ENCODE data around the gene OCIAD2. TPM values are rescaled to one million over a fixed set of nuclear protein-coding genes. Genes with fewer than 3 reads are reported as not detected.
A peak's percentile ranks its signal among the peaks of the same experiment; 100 is the strongest.

Gene OCIAD2, protein sequence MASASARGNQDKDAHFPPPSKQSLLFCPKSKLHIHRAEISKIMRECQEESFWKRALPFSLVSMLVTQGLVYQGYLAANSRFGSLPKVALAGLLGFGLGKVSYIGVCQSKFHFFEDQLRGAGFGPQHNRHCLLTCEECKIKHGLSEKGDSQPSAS
- total RNA-seq = 10.4 TPM

DNA sequence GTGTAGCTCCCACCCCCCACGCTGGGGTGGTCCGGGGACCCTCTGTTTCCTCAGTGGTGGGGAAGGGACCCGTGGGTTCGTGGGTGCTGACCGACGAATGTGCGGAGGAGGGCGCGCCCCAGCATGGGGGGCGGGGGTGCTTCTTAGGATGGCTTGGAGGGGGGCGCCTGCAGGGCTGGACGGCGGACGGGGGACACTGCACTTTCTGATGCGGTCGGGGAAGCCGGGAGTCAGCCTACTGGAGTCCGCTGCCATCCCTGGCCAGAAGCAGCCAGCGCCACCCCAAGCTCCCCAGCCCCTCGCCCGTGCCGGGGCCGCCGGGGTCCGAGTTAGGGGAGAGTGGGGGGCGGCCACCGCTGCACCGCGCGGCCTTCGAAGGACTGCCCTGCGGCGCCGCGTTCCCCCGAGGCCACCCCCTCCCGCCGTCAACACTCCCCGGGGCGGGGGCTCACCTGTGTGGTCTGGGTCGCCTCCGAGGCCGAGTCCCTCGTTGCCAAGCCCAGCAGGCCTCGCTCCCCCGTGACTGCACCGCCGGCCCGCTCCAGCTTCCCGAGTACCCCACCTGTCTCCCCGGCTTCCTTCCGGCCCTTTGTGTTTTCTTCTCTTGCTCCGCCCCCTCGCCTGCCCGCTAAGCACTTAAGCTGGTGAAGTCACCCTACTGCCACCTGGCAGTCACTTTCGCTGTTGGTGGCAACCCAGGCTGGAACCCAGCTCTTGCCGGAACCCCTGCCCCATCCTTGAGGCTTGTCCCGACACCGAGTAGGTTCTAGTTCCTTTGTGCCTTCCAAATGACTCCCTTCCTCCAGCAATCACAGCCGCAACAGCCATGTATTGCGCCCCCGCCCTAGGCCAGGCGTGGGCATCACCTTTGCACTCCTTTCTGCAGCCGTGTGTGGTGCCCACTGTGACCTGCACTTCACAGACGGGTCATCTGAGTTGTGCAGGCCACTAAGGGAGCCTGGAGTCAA, at the start of gene OCIAD2:
Gene OCIAD2, minus strand, starts transcription at position 569 of the 968 bp plus-strand sequence. CDS start 2,225 bp downstream, outside the sequence.
- peaks cover 0 to 12% (median 9%) of the 10 kb centered on the region in 3 donors for H3K27me3 ChIP-seq (ENCODE audit: control insufficient read depth in 3 of 3, insufficient read depth in 3 of 3, low read length in 3 of 3)
- peak within 1 kb of the TSS; percentile 64 to 68 (median 66) for H3K4me3 ChIP-seq (ENCODE audit: low read length in 3 of 3)
- peaks cover 3 to 6% (median 4%) of the 10 kb centered on the region in 3 donors for H3K4me1 ChIP-seq (ENCODE audit: control insufficient read depth in 3 of 3, insufficient read depth in 3 of 3, low read length in 3 of 3)
- peaks cover 0 to 3% (median 0%) of the 10 kb centered on the region in 3 donors for H3K36me3 ChIP-seq (ENCODE audit: control insufficient read depth in 3 of 3, insufficient read depth in 3 of 3, low read length in 3 of 3)
- peak within 1 kb of the TSS; percentile 50 to 72 (median 50) for H3K9ac ChIP-seq (ENCODE audit: low read depth in 1 of 3, low read length in 3 of 3)
- no peaks in the 10 kb centered on the region for H3K9me3 ChIP-seq (ENCODE audit: control insufficient read depth in 3 of 3, low read length in 3 of 3)
- no peak within 1 kb of the TSS for H3K27ac ChIP-seq (ENCODE audit: low read depth, low read length)

DNA sequence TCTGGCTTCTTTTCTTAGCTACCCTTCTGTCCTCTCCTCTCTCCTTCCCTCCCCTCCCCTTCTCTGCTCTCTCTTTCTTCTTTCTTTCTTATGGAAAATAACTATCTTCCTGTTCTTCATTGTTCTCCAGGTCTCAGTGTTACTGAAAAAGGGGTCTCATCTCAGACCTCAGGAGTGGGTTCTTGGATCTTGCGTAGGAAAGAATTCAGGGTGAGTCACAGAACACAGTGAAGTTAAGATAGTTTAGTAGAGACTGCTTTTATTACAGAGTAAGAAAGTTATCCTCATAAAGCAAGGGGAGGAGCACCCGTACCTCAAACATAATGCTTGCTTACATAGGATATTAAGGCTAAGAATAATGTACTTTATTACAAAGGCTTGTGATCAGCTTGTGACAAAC, 47.7 kb upstream of the OCIAD2 start:
- Histone ChIP-seq H3K27ac (ENCODE audit: low read depth, low read length) (no peak overlapping the region), H3K27me3 (ENCODE audit: control insufficient read depth in 3 of 3, insufficient read depth in 3 of 3, low read length in 3 of 3) (no peaks in the 10 kb centered on the region), H3K36me3 (ENCODE audit: control insufficient read depth in 3 of 3, insufficient read depth in 3 of 3, low read length in 3 of 3) (no peaks in the 10 kb centered on the region), H3K9ac (ENCODE audit: low read depth in 1 of 3, low read length in 3 of 3) (no peak overlapping the region), H3K4me3 (ENCODE audit: low read length in 3 of 3) (no peak overlapping the region), H3K9me3 (ENCODE audit: control insufficient read depth in 3 of 3, low read length in 3 of 3) (no peaks in the 10 kb centered on the region), H3K4me1 (ENCODE audit: control insufficient read depth in 3 of 3, insufficient read depth in 3 of 3, low read length in 3 of 3) (no peaks in the 10 kb centered on the region)

DNA sequence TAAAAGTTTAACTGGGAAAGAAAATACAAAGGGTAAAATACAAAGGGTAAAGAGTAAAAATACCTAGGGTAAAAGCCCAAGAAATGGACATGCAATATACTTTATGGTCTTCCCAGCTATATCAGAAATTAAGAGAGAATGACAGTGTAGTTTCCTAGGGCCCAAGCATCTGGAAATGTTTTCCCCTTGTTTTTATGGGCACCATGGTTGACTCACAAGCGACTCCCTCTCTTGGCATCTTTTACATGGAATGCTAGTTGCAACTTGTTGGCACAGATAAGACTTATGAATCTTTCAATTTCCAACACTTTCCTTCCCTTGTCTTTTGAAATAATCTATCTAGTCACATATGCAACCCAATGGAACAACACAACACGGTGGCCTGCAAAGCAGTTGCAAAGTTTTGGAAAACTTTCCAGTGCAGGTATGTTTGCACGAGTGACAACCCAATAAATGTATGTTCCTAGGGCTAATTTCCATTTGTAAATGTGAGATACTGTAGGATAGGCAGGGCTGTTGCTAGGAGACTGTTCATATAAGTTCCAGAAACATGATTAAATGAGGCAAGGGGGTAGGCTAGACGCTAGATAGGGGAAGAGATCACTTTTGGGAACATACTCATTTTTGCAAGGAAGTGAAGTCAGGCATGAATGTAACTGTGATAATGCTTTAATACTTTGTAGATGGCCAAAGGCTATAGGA, 43.1 kb upstream of the OCIAD2 start:
- H3K27me3 ChIP-seq (ENCODE audit: control insufficient read depth in 3 of 3, insufficient read depth in 3 of 3, low read length in 3 of 3) = no peaks in the 10 kb centered on the region
- H3K9ac ChIP-seq (ENCODE audit: low read depth in 1 of 3, low read length in 3 of 3) = no peak overlapping the region
- H3K4me3 ChIP-seq (ENCODE audit: low read length in 3 of 3) = no peak overlapping the region
- no peaks in the 10 kb centered on the region for H3K9me3 ChIP-seq (ENCODE audit: control insufficient read depth in 3 of 3, low read length in 3 of 3)
- no peaks in the 10 kb centered on the region for H3K36me3 ChIP-seq (ENCODE audit: control insufficient read depth in 3 of 3, insufficient read depth in 3 of 3, low read length in 3 of 3)
- H3K27ac ChIP-seq (ENCODE audit: low read depth, low read length) = no peak overlapping the region
- H3K4me1 ChIP-seq (ENCODE audit: control insufficient read depth in 3 of 3, insufficient read depth in 3 of 3, low read length in 3 of 3) = no peaks in the 10 kb centered on the region

DNA sequence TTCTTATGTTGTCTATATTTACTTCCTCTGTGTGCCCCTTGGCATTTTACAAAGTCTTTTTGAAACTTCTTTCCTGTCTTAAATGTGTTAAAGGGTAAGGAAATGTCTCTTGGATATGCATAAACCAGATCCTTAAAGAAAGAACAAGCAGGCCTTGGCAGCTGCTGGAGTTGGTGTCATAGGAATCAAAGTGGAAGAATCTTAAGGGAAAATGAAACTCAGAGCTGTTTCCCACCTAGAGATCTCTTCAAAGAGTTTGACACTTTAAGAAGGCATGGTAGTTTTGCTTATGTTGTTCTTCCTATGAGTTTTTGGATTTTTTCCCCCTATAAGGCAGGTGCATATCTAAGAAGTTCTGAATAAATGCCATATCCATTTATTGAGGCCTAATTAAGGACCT, 42.5 kb upstream of the OCIAD2 start:
- H3K9ac ChIP-seq (ENCODE audit: low read depth in 1 of 3, low read length in 3 of 3) = no peak overlapping the region
- no peak overlapping the region for H3K4me3 ChIP-seq (ENCODE audit: low read length in 3 of 3)
- H3K4me1 ChIP-seq (ENCODE audit: control insufficient read depth in 3 of 3, insufficient read depth in 3 of 3, low read length in 3 of 3) = no peaks in the 10 kb centered on the region
- no peak overlapping the region for H3K27ac ChIP-seq (ENCODE audit: low read depth, low read length)
- H3K9me3 ChIP-seq (ENCODE audit: control insufficient read depth in 3 of 3, low read length in 3 of 3) = no peaks in the 10 kb centered on the region
- no peaks in the 10 kb centered on the region for H3K27me3 ChIP-seq (ENCODE audit: control insufficient read depth in 3 of 3, insufficient read depth in 3 of 3, low read length in 3 of 3)
- no peaks in the 10 kb centered on the region for H3K36me3 ChIP-seq (ENCODE audit: control insufficient read depth in 3 of 3, insufficient read depth in 3 of 3, low read length in 3 of 3)

DNA sequence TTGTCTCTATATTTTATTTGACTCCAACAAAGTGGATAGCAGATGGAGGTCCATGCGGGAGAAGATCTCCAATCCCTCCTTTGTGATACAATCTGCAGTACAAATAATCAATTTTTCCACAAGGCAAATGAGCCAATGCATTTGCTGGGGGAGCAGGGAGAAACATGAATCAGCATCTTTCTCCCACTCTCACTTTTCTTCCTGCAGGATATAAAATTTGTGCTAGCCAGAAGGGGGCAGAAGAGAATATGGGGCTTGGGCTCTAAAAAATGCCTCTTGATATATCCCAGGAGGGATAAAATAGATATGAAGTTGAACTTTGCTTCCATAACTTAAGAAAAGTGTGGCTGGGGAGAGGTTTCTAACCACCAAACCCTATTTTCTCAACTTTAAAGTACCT, 41.2 kb upstream of the OCIAD2 start:
- H3K9ac ChIP-seq (ENCODE audit: low read depth in 1 of 3, low read length in 3 of 3) = no peak overlapping the region
- H3K27ac ChIP-seq (ENCODE audit: low read depth, low read length) = no peak overlapping the region
- no peaks in the 10 kb centered on the region for H3K4me1 ChIP-seq (ENCODE audit: control insufficient read depth in 3 of 3, insufficient read depth in 3 of 3, low read length in 3 of 3)
- H3K4me3 ChIP-seq (ENCODE audit: low read length in 3 of 3) = no peak overlapping the region
- no peaks in the 10 kb centered on the region for H3K36me3 ChIP-seq (ENCODE audit: control insufficient read depth in 3 of 3, insufficient read depth in 3 of 3, low read length in 3 of 3)
- no peaks in the 10 kb centered on the region for H3K9me3 ChIP-seq (ENCODE audit: control insufficient read depth in 3 of 3, low read length in 3 of 3)
- no peaks in the 10 kb centered on the region for H3K27me3 ChIP-seq (ENCODE audit: control insufficient read depth in 3 of 3, insufficient read depth in 3 of 3, low read length in 3 of 3)

DNA sequence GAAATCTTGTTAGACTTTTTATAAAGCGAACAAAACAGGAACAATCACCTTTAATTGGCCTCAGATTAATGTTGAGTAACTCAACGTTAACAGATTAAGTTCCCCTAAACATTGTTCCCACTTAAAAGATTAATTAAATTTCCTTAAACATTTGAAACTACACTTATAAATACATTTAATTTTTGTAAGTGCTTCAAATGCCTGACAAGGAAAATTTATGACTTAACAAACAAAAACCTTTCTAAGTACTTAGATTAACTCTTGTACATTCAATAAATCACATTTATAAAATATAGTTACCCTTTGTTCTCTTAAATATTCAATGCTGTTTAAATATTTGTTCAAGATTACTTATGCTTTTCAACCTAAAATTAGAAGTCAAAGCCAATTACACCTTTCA, 39.4 kb upstream of the OCIAD2 start:
- H3K27me3 ChIP-seq (ENCODE audit: control insufficient read depth in 3 of 3, insufficient read depth in 3 of 3, low read length in 3 of 3) = no peaks in the 10 kb centered on the region
- H3K9me3 ChIP-seq (ENCODE audit: control insufficient read depth in 3 of 3, low read length in 3 of 3) = no peaks in the 10 kb centered on the region
- no peaks in the 10 kb centered on the region for H3K36me3 ChIP-seq (ENCODE audit: control insufficient read depth in 3 of 3, insufficient read depth in 3 of 3, low read length in 3 of 3)
- H3K9ac ChIP-seq (ENCODE audit: low read depth in 1 of 3, low read length in 3 of 3) = no peak overlapping the region
- H3K4me1 ChIP-seq (ENCODE audit: control insufficient read depth in 3 of 3, insufficient read depth in 3 of 3, low read length in 3 of 3) = no peaks in the 10 kb centered on the region
- no peak overlapping the region for H3K27ac ChIP-seq (ENCODE audit: low read depth, low read length)
- no peak overlapping the region for H3K4me3 ChIP-seq (ENCODE audit: low read length in 3 of 3)

DNA sequence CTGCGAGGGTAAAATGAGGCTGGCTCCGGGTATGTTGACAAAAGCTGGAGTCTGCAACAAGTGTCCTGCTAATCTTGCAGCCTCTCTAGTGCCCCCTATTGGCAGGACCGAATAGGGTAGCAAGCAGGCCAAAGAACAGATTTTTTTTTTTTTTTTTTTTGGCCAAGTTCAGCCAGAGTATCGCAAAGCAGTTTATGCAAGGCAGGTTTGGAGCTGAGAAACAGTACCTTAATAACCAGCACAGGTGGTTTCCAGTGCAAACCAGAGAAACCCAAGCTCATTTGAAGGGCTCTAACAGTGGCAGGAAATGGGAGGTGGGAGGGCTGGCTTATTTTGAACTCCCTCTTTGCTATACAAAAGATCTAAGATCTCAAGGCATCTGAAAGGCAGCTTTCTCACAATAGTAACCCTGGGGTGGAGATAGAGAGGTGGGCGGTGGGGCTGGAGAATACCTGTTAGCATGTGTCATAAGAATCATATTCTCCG, 38.2 kb upstream of the OCIAD2 start:
- H3K27me3 ChIP-seq (ENCODE audit: control insufficient read depth in 3 of 3, insufficient read depth in 3 of 3, low read length in 3 of 3) = no peaks in the 10 kb centered on the region
- H3K9ac ChIP-seq (ENCODE audit: low read depth in 1 of 3, low read length in 3 of 3) = no peak overlapping the region
- no peaks in the 10 kb centered on the region for H3K9me3 ChIP-seq (ENCODE audit: control insufficient read depth in 3 of 3, low read length in 3 of 3)
- H3K4me1 ChIP-seq (ENCODE audit: control insufficient read depth in 3 of 3, insufficient read depth in 3 of 3, low read length in 3 of 3) = no peaks in the 10 kb centered on the region
- no peaks in the 10 kb centered on the region for H3K36me3 ChIP-seq (ENCODE audit: control insufficient read depth in 3 of 3, insufficient read depth in 3 of 3, low read length in 3 of 3)
- H3K27ac ChIP-seq (ENCODE audit: low read depth, low read length) = no peak overlapping the region
- H3K4me3 ChIP-seq (ENCODE audit: low read length in 3 of 3) = no peak overlapping the region

DNA sequence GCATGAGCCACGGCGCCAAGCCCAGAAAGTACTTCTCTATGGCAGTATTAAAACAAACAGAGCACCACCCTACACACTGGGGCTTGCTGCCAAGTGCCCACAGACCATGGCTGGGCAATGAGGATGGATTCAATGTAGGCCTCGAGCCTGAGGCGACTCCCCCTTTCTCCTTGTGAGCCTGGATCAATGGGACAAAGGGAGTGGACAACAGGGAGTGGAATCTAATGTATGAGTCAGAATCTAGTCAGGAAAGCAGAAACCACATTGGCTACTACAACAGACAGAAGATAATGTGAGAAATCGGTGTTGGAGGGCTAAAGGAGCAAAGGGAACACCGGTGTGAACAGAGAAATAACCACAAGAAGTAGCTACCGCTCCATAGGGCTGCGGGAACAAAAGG, 37.7 kb upstream of the OCIAD2 start:
- Histone ChIP-seq H3K27ac (ENCODE audit: low read depth, low read length) (no peak overlapping the region), H3K4me3 (ENCODE audit: low read length in 3 of 3) (no peak overlapping the region), H3K9ac (ENCODE audit: low read depth in 1 of 3, low read length in 3 of 3) (no peak overlapping the region), H3K36me3 (ENCODE audit: control insufficient read depth in 3 of 3, insufficient read depth in 3 of 3, low read length in 3 of 3) (no peaks in the 10 kb centered on the region), H3K27me3 (ENCODE audit: control insufficient read depth in 3 of 3, insufficient read depth in 3 of 3, low read length in 3 of 3) (no peaks in the 10 kb centered on the region), H3K4me1 (ENCODE audit: control insufficient read depth in 3 of 3, insufficient read depth in 3 of 3, low read length in 3 of 3) (no peaks in the 10 kb centered on the region), H3K9me3 (ENCODE audit: control insufficient read depth in 3 of 3, low read length in 3 of 3) (no peaks in the 10 kb centered on the region)

DNA sequence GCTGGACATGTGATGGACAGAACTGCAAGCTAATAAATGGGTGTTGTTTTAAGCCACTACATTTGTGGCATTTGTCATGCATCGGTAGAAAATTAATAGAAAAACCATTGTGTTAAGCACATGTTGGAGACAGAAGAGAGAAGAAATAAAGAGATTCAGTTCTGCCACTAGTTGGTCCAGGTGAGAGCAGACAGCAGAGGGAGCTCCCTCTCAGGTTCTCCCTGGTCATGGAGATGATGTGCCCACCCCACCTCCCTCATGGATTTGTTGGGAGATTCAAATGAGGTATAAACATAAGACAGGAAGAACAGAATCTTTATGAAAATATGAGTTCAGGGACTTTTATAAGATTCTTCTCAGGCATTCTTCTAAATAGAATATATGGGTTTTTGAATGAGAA, 36.8 kb upstream of the OCIAD2 start:
- H3K9ac ChIP-seq (ENCODE audit: low read depth in 1 of 3, low read length in 3 of 3) = no peak overlapping the region
- no peaks in the 10 kb centered on the region for H3K4me1 ChIP-seq (ENCODE audit: control insufficient read depth in 3 of 3, insufficient read depth in 3 of 3, low read length in 3 of 3)
- no peak overlapping the region for H3K27ac ChIP-seq (ENCODE audit: low read depth, low read length)
- no peaks in the 10 kb centered on the region for H3K36me3 ChIP-seq (ENCODE audit: control insufficient read depth in 3 of 3, insufficient read depth in 3 of 3, low read length in 3 of 3)
- H3K27me3 ChIP-seq (ENCODE audit: control insufficient read depth in 3 of 3, insufficient read depth in 3 of 3, low read length in 3 of 3) = no peaks in the 10 kb centered on the region
- H3K4me3 ChIP-seq (ENCODE audit: low read length in 3 of 3) = no peak overlapping the region
- H3K9me3 ChIP-seq (ENCODE audit: control insufficient read depth in 3 of 3, low read length in 3 of 3) = no peaks in the 10 kb centered on the region

DNA sequence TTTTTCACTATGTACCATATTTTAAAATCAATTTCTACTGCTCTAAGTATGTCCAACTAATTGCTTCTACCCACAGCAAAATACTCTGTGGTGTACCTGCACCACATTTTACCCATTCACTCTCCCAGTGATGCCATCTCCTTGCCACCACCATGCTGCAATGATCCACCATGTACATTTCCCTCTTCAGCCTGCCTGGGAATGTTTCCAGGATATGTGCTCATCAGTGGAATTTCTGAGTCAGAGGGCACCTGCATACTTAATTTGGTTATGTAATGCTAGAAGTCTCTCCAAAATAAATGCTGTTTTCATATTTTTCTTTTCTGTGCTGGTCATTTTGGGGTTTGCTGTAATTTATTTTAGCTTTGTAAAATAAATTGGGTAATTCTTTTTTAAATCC, 33.2 kb upstream of the OCIAD2 start:
- H3K4me3 ChIP-seq (ENCODE audit: low read length in 3 of 3) = no peak overlapping the region
- H3K36me3 ChIP-seq (ENCODE audit: control insufficient read depth in 3 of 3, insufficient read depth in 3 of 3, low read length in 3 of 3) = no peaks in the 10 kb centered on the region
- H3K9ac ChIP-seq (ENCODE audit: low read depth in 1 of 3, low read length in 3 of 3) = no peak overlapping the region
- H3K4me1 ChIP-seq (ENCODE audit: control insufficient read depth in 3 of 3, insufficient read depth in 3 of 3, low read length in 3 of 3) = no peaks in the 10 kb centered on the region
- H3K27me3 ChIP-seq (ENCODE audit: control insufficient read depth in 3 of 3, insufficient read depth in 3 of 3, low read length in 3 of 3) = no peaks in the 10 kb centered on the region
- H3K27ac ChIP-seq (ENCODE audit: low read depth, low read length) = no peak overlapping the region
- H3K9me3 ChIP-seq (ENCODE audit: control insufficient read depth in 3 of 3, low read length in 3 of 3) = no peaks in the 10 kb centered on the region
